Endothelial cell of umbilical vein (primary cell): ENCODE data around the gene FBXW7.

Experiments
- CTCF ChIP-seq, 2 donors: IDR thresholded peaks; 1 replicate in 1 of 2; 2 replicates in 1 of 2; pipeline ENCODE4 v1.5.1; 2011; ENCODE audit warnings: low read length in 2 of 2, mild to moderate bottlenecking in 2 of 2, moderate library complexity in 2 of 2, control low read depth in 1 of 2, inconsistent platforms in 1 of 2, low read depth in 1 of 2; ENCODE audit not compliant: insufficient read depth in 1 of 2; ENCODE audit errors: extremely low read depth in 1 of 2
- POLR2A ChIP-seq: IDR thresholded peaks from 2 replicates; pipeline ENCODE4 v1.6.1; 2012; ENCODE audit warnings: low read depth, mild to moderate bottlenecking, control low read depth, low read length

GRCh38 chr4:152310257-152310656, 225.6 kb downstream of the FBXW7 start:
- no peak for TF ChIP-seq POLR2A
- TF ChIP-seq CTCF (IDR thresholded peaks at IDR 0.05; ENCODE audit: extremely low read depth in 1 of 2, insufficient read depth in 1 of 2, low read depth in 1 of 2, low read length in 2 of 2): no peak
